Esophagus squamous epithelium (tissue), 4 donors: ENCODE data around the gene ARHGAP23.

Experiments used
- POLR2A ChIP-seq, 4 donors: fragments of 450-650 bp; IDR thresholded peaks; one replicate each; pipeline ENCODE4 v1.6.1; 2017; ENCODE audit warnings: antibody characterized with exemption in 4 of 4, mild to moderate bottlenecking in 4 of 4, moderate library complexity in 3 of 4
- TF ChIP-seq, protein P1 (sequence below), 6 experiments: fragments of 450-650 bp in 4 of 6; fragments of 200-600 bp in 2 of 6; sonication (generic) in 2 of 6; IDR thresholded peaks; one replicate each; pipeline ENCODE4 v1.5.1; 2016 to 2019; ENCODE audit warnings: antibody characterized with exemption in 6 of 6, mild to moderate bottlenecking in 4 of 6, moderate library complexity in 4 of 6

DNA sequence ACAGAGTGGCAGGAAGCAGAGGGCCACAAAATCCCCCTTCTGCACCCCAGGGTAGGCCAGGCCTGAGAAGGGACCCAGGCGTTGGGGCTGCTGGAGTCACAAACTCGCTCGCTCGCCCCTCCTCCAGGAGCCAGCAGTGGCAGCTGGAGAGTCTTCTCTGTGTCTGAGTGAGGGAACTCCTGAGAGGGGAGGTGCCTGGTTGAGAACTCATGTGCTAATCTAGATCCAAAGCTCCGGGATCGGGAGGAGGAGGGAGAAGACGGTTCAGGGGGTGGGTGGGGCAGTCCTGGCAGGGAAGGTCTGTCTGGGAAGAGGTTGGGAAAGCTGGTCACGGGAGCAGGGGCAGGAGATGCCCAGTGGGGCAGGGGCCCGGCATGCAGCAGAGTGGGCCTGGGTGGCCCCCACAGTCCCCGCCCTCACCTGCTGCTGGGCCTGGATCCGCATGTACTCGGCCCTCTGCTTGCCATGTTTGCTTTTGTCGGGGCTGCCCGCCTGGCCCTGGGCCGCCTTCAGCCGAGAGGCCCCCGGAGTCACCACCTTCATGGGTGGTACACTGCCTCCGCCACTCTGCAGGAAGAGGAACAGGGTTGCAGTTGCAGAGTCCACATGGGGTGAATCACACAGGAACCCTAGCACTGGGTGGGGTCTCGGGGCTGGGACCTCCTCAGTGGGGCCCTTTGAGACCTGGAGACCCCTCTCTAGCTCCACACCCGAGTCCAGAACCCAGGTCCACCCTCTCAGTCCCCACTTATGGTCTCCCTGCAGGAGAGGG, 115.3 kb downstream of the ARHGAP23 start:
- no peak for TF ChIP-seq POLR2A (IDR thresholded peaks at IDR 0.05)
- TF ChIP-seq, protein P1, sequence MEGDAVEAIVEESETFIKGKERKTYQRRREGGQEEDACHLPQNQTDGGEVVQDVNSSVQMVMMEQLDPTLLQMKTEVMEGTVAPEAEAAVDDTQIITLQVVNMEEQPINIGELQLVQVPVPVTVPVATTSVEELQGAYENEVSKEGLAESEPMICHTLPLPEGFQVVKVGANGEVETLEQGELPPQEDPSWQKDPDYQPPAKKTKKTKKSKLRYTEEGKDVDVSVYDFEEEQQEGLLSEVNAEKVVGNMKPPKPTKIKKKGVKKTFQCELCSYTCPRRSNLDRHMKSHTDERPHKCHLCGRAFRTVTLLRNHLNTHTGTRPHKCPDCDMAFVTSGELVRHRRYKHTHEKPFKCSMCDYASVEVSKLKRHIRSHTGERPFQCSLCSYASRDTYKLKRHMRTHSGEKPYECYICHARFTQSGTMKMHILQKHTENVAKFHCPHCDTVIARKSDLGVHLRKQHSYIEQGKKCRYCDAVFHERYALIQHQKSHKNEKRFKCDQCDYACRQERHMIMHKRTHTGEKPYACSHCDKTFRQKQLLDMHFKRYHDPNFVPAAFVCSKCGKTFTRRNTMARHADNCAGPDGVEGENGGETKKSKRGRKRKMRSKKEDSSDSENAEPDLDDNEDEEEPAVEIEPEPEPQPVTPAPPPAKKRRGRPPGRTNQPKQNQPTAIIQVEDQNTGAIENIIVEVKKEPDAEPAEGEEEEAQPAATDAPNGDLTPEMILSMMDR (IDR thresholded peaks at IDR 0.05): no peak
